NT2/D1 (cell line): ENCODE data around the gene SCIN.

Experiments
- SUZ12 ChIP-seq: IDR thresholded peaks from 2 replicates; pipeline ENCODE4 v1.6.1; 2011; ENCODE audit not compliant: insufficient read length, insufficient read depth; ENCODE audit errors: extremely low read depth
- YY1 ChIP-seq: IDR thresholded peaks from 2 replicates; pipeline ENCODE4 v1.6.1; 2011; ENCODE audit not compliant: insufficient read length, insufficient read depth
- ZNF274 ChIP-seq: IDR thresholded peaks from 2 replicates; pipeline ENCODE4 v1.6.1; 2011; ENCODE audit warnings: mild to moderate bottlenecking, low read depth, low read length

DNA sequence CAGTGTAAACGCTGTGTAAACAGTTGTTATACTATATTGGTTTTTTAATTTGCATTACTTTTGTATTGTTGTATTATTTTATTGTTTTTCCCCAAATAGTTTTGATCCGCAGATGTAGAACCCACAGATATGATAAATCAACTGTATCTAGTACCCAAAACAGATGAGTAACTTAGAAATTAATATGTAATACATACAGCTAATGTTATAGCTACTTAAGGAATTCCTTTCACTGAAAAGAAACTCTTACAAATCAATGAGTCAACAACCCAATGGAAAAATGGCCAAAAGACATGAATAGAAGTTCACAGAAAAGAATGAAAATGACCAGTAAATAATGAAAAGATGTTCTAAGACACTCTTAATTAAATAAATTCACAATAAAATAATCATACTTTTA lies 84.6 kb downstream of the SCIN start:
- TF ChIP-seq YY1 = no peak
- TF ChIP-seq ZNF274 = no peak
- TF ChIP-seq SUZ12 = no peak
